ENCODE data around the gene ANKS1A. TPM values are rescaled to one million over a fixed set of nuclear protein-coding genes. Genes with fewer than 3 reads are reported as not detected.

ANKS1A gene
- polyA plus RNA-seq, 3 donors = 5.4 to 12.7 (median 9.6) TPM

DNA sequence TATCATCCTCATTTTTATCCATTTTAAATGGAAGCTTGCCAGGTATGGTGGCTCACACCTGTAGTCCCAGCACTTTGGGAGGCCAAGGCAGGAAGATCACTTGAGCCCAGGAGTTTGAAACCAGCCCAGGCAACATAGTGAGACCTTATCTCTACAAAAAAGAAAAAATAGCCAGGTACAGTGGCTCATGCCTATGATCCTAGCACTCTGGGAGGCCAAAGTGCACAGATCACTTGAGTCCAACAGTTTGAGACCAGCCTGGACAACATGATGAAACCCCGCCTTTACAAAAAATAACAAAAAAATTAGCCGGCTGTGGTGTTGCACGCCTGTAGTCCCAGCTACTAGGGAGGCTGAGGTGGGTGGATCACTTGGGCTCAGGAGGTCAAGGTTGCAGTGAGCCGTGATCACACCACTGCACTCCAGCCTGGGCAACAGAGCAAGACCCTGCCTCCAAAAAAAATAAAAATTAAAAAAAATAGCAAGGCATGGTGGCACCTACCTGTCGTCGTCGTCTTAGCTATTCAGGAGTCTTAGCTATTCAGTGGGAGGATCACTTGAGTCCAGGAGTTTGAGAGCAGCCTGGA lies 163.0 kb downstream of the ANKS1A start:
- no peak overlapping the region for H3K27ac ChIP-seq (ENCODE audit: low read depth, low read length)
- 86 to 92% (median 89%) methylated on average over 7 of the region's 7 CpGs for WGBS, 3 donors

DNA sequence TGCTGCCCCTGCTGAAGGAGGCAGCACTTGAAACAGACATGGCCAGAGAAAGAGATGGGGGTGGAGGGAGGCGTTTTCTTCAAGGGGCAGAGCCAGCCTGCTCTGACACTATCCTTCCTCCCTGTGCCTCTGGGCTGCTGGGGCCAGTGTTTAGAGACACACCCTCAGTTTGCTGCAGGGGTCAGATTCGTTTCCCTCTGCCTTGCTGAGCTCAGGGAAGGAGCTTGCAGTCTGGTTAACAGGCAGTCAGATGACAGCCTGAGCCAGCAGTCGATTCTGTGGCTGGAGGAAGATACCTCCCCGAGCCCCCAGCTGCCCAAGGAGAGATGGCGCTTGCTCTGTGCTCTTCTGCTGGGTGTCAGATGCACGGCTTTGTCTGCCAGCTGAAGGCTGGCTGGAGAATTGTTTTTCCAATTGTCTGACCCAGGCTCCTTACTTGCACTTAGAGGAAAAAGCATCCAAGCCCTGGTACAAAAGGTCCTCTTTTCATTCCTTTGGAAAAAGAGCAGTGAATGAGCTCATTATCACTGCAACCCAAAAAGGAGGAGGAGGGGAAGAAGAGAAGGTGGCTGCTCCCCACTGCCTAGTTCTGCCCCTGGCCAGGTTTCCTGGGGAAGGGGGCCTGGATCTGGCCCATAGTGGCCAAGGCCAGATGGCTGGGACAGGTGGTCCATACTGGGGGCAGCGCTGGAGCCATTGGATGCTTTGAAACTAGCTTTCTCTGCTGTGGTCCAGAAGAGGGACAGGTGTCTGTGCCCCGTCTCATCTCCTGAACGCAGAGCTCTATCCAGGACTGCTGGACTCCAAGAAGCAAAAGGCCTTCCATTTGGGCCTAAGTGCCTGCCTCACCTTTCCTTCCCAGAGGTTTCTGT lies 163.9 kb downstream of the ANKS1A start:
- H3K27ac ChIP-seq (ENCODE audit: low read depth, low read length) = no peak overlapping the region
- WGBS, 3 donors = 51 to 77% (median 52%) methylated on average over 9 of the region's 9 CpGs

DNA sequence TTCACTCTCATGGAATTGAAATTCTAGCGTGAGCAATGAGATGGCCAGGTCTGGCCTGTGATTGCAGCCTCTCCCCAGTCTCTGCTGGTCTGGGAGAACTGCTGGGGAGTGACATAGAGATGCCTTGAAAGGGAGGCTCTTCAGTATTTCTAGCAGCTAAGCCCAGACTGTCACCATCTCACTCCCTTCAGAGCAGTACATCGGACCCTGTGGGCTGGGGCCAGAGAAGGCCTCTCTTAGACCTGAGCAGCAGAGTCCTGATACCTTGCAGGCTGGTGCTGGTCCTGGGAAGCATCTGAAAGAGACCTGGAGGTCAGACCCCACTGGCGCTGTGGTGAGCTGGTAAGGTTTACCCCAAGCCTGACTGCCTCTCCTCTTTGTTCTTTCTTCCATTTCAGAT lies 164.6 kb downstream of the ANKS1A start:
- no peak overlapping the region for H3K27ac ChIP-seq (ENCODE audit: low read depth, low read length)
- WGBS, 3 donors = 93 to 96% (median 95%) methylated on average over 3 of the region's 3 CpGs

DNA sequence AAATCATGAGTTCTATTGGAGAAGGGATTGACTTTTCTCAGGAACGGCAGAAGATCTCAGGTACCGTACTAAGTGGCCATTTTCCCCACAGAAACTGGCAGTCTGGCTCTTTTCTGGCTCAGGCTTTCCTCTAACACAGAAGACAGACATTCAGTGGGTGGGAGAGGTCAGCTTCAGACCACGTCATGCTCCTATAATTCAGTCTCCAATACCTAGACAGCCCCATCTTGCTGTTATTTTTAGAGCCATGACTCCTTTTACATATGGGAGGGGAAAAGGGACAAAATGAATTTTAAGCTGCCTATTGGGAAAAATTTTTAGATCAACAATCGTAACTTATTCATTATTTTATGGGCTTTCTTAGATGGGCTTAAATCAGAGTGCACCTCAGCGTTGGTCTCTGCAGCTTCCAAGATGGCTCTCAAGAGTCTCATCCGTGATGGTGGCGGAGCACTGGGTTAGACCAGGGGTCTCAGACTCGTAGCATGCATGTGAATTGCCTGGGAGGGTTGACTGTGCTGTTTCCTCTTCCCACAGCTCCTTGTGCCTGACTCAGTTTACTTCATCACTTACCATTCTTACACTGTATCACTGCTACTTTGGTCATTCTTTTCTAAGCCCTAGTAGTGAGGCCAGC lies 165.2 kb downstream of the ANKS1A start:
- WGBS, 3 donors = 93 to 97% (median 95%) methylated on average over 8 of the region's 8 CpGs
- H3K27ac ChIP-seq (ENCODE audit: low read depth, low read length) = no peak overlapping the region

DNA sequence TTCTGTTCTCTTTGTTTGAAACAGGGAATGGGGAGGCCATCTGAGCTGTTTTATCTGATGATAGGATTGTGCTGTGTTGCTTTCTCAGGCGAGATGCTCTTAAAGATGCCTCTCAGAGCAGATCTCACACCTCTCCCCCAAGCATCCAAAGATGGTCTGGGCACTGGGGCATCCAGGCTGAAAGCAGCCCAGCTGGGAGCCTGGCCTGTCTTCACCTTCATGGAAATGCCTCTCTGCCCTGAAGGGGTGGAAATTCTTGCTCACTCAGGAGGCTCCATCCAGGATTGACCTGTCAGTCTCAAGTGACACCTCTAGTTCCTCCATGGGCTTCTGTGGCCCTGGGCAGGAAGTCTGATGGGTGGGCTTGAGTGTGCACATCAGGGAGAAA lies 165.7 kb downstream of the ANKS1A start:
- WGBS, 3 donors = 94 to 96% (median 95%) methylated on average over 1 of the region's 1 CpG

DNA sequence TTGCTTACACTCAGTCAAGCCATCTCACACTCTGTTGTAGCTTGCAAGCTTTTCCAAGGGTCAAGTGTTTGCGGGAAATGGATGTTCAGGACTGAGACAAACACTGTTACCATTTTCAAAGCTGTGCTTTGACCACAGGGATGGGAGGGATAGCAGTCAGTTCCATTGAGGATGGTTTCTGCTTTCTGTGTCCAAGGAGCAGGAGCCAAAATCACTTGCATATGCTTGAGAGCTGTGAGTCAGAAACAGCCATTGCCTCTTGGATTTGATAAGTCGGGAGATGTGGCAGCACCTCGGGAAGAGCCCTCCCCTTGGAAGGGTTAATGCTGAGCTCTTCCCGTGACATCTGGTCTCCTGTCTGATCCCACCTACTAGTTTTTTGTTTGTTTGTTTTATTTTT lies 166.8 kb downstream of the ANKS1A start:
- H3K27ac ChIP-seq (ENCODE audit: low read depth, low read length) = no peak overlapping the region
- 91 to 94% (median 92%) methylated on average over 4 of the region's 4 CpGs for WGBS, 3 donors

More for the DNA sequence above, 165.7 kb downstream of the ANKS1A start:
- no peak overlapping the region for H3K27ac ChIP-seq (ENCODE audit: low read depth, low read length)

DNA sequence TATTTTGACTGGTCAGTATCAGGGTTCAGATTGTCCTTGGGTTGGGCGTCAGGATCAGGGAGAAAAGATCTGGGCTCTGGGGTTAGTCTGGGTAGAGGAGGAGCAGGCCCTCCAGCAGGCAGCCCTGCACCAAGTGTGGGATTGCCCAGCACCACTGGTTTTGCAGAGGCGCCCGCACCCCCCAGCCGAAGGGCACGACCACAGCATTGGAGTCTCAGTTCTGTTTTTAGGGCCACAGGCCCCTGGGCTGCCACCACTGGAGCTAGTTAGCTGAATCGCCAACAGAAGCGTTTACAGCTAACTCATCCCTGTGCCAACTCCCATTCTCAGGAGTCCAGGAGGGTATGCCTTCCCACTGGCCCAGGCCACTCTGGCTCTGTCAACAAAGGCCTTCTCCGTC lies 167.9 kb downstream of the ANKS1A start:
- H3K27ac ChIP-seq (ENCODE audit: low read depth, low read length) = no peak overlapping the region
- WGBS, 3 donors = 89 to 95% (median 92%) methylated on average over 8 of the region's 8 CpGs

DNA sequence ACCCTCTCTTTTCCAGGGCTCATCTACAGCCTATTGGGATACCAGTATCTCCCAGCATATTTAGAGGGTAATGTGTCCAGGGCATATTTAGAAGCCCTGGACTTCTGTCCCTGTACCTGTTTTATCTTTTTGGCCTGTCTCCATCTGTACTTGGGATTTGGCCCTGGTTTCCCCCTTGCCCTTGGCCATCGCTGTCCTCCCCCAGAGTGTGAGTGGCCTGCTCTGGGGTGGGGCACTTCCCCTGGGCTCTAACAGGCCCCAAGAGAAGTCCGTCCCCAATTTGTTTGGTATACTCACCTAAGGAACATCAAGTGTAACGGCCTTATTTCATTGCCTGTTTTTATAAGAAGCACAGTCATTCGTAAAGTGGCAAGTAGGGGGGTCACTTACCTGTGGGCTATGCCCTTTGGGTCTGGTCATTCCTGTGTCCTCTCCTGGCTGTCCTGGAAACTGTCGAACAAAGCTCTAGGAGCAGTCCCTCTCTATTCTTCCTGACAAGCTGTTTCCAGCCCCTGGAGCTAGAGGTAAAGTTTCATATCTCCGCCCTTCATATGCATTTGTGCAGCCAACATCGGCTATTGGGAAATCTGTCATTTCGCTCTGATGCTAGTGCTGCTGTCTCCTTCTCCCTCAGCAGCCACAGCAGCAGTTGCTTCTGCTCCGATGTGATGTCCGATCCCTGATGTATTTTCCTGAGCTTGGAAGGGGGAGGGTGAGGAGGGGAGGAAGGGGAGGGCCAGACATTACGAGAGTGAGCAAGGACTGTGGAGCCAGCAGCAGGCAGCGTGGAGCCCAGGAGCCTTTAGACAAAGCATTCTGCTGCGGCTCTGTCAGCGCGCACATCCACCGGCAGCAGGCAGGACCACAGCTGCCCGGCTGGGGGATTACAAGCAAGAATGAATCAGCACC lies 168.6 kb downstream of the ANKS1A start:
- H3K27ac ChIP-seq (ENCODE audit: low read depth, low read length) = no peak overlapping the region
- WGBS, 3 donors = 64 to 75% (median 68%) methylated on average over 17 of the region's 17 CpGs

DNA sequence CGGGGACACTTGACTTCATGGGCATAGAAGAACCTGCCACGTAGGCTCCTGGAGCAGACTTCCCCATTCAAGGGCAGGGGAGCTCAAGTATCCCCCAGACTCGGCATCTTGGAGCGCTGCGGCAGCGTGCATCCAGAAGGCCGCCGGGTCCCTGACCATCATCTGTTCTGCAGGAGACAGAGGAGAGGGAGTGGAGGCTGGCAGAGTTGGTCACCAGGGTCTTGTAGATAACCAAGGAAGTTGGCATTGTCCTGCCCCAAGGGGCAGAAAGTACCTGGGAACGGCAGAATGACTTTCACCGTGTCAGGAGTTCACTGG lies 169.3 kb downstream of the ANKS1A start:
- 81 to 85% (median 83%) methylated on average over 10 of the region's 10 CpGs for WGBS, 3 donors
- H3K27ac ChIP-seq (ENCODE audit: low read depth, low read length) = no peak overlapping the region

DNA sequence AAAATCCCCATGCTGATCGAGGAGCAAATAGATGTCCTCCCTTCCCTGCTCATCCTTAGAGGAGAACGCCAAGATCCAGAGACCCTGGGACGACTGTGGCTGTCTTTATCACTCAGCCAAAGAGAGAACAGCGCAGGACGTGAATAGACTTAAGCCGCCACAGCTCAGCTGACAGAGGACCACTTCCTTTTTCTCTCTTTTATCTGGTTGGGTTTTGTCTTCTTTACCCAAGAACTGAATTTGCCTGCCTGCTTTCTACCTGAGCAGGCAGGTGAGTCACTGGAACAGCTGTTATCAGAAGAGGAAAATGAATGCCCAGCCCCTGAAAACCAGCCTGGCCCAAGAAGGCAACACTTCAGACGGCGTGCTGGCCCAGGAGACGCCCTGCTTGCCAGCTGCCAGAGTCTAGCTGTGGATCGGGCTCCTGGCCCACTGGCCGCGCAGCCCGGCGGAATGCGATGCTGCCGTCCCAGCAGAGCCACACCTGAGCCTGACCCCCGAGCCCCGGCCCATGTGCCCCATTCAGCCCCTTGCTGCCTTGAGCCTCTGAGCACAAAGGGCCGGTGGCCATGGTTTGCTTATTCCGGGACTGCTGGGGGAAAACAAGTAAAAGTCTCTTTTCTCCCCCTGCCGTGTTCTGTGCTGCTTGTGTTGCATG lies 169.9 kb downstream of the ANKS1A start:
- no peak overlapping the region for H3K27ac ChIP-seq (ENCODE audit: low read depth, low read length)
- WGBS, 3 donors = 81 to 88% (median 87%) methylated on average over 21 of the region's 21 CpGs

DNA sequence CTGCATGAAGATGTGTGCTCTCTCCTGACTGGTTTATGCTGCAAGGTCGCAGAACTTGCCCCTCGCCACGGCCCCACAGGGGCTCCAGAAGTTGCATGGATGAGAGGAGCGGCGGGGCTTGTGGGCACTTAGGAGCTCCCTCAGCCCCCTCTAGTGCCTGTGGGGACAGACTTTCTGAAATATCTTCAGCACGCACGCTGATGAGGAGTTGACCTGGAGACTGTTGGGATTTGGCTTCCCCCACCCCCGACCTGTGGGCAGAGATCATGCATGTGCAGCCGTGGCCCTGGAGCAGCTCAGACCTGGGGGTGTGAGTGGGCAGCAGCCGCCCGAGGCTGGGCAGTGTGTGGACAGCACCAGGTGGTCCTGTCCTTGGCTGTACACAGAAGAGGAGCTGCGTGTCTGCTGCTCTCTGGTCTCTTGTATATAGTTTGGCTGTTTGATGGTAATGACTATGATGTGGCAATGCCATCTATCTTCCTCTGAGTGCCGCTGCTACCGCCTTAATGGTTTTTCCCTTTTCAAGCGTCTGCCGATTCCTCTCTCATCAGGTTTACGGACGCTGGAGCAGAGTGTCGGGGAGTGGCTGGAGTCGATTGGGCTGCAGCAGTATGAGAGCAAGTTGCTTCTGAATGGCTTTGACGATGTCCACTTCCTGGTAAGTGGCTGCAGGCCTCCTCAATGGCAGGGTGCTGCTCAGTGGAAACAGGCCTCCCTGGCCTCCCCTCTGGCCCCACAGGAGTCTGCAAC lies 170.7 kb downstream of the ANKS1A start:
- 90 to 92% (median 91%) methylated on average over 20 to 21 of the region's 21 CpGs for WGBS, 3 donors
- H3K27ac ChIP-seq (ENCODE audit: low read depth, low read length) = no peak overlapping the region

DNA sequence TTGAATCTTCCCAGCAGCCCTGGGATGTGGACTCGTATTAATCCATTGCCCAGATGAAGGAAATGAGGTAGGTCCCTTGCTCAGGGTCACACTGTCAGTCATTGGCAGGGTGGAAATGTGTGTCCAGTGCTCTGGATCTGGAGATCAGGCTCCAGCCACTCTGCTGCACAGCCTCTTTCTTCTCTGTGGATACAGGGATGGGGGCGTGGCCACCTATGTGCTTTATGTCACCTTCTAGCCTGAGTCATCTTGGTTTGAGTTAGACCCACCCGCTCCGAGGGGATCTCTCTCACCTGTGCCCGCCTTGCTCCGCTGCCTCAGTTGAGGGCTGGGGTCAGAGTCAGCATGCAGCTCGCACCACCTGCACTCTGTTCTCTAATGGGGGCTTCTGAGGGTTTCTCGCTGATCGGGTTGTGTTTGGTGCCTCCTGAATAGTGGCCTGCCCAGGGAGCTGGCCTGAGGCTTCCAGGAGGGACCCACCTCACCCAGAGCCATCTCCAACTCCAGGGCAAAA lies 172.1 kb downstream of the ANKS1A start:
- no peak overlapping the region for H3K27ac ChIP-seq (ENCODE audit: low read depth, low read length)
- WGBS, 3 donors = 92 to 95% (median 93%) methylated on average over 9 of the region's 9 CpGs

DNA sequence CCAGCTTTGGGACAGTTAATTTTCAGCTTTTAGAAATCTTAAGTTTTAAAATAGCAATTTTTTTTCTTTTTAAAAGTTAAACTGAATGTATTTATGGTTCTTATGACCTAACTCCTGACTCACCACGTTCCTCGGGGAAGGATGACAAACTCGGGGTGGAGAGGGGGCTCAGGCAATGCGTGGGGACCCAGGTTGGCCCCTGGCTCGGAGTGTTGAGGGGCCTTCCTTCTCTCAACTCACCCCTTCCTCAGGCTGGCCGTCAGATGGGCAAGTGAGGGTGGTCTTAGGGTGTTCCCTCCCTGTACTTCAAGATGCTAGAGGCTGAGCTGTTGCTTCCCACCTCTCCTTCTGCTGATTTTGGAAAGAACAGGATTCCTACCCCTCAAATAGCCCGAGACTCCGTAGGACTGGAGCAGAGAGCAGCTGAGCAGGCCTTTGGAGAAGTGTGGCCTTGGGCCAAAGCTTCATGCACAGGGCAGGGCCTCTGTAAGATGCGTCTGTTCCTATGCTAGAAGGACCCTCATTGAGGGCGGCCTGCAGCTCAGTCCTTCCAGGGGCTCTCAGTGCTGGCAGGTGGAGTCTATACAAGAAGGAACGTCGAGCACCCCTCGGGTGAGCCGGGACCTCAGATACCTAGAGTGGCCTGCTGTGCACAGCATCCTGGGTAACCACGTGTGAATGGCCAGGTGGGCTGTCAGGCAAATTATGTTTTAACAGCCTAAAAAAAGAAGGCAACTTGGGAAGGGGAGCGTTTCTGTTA lies 172.8 kb downstream of the ANKS1A start:
- no peak overlapping the region for H3K27ac ChIP-seq (ENCODE audit: low read depth, low read length)
- 91 to 93% (median 93%) methylated on average over 16 of the region's 16 CpGs for WGBS, 3 donors

DNA sequence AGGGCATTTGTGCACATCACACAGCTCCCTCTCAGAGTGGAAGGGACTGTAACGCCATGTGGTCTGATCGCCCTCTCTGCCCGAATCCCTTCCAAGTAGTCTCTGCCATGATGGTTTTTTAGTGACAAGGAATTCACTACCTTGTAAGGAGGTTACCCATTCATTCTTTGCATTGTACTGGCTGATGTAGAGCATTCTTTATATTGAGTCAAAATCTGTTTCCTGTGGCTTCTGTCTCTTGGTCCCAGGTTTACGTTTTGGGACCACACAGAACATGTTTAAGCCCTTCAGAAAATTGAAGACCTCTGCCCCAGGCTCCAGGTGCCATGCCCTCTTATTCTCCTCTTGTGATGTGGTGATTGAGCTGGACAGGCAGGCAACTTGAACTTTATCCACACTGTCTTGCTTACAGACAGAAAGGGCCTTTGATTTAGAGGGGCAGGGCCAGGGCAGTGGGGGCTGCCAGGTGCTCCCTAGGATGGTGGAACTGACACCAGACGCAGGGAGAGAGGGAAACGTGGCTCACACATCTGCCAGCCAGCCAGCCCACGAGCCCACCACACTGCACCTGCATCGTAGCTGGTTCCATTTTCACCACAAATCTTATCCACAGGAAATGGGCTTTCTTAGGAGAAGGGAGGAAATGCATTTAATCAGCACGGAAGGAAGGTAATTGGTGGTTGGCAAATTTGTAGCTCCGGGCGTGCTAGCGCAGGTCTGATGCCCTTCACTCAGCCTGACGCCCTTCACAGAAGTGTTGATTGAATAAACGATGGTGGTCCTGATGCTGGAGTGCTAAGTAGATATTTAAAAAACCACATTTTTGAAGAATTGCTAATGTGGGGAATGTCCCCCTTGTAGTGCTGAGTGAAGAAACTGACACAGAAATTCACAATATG lies 173.9 kb downstream of the ANKS1A start:
- WGBS, 3 donors = 57 to 83% (median 70%) methylated on average over 14 of the region's 14 CpGs
- no peak overlapping the region for H3K27ac ChIP-seq (ENCODE audit: low read depth, low read length)

DNA sequence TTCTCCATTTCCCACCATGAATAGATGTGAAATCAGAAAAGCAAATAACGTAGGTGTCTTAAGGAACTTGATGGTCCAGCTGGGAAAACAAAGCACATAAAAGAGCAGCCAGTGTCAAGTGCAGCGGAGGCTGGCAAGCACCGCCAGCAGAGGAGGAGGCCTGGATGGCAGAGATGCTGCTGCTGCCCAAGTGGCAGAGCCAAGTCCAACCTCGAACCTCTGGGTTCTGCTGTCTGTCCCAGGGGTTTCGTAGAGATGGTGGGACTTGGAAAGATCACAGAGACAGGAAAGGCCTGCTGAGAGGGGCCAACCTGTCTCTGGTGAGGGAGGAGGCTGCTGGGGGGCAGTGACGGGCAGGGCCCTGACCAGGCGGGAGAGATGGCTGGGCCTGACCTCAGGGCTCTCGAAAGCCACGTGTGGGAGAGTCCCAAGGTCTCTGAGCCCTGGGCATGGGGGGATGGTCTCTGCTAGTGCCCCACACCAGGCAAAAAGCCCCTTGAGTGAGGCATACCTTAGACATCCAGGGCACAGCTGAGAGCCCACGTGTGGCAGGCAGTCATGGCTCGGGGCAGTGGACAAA lies 174.7 kb downstream of the ANKS1A start:
- H3K27ac ChIP-seq (ENCODE audit: low read depth, low read length) = no peak overlapping the region
- WGBS, 3 donors = 74 to 81% (median 80%) methylated on average over 11 of the region's 11 CpGs
